K562 (cell line): Measurements from ENCODE around the gene RPLP2. TPM values are rescaled to one million over a fixed set of nuclear protein-coding genes. Genes with fewer than 3 reads are reported as not detected.

Experiments used
- CBFA2T2 ChIP-seq: fragments of 450-650 bp; conservative IDR thresholded peaks from 2 replicates; pipeline ENCODE4 v1.6.1; 2017; ENCODE audit warnings: mild to moderate bottlenecking
- ETV1 ChIP-seq: fragments of 450-650 bp; conservative IDR thresholded peaks from 2 replicates; pipeline ENCODE4 v1.6.1; 2016; ENCODE audit warnings: missing genetic modification characterization, control low read depth, low read depth, missing compliant biosample characterization
- FOXK2 ChIP-seq, 2 experiments: fragments of 450-650 bp; IDR thresholded peaks in 1 of 2; conservative IDR thresholded peaks in 1 of 2; 2 replicates each; pipeline ENCODE4 v1.6.1; 2016; ENCODE audit warnings: low read depth in 2 of 2, mild to moderate bottlenecking in 1 of 2
- FOXP1 ChIP-seq: sonication (generic); formaldehyde crosslinking; IDR thresholded peaks from 2 replicates; pipeline ENCODE4 v1.8.0; 2022; ENCODE audit warnings: mild to moderate bottlenecking, missing genetic modification reagents
- HDAC2 ChIP-seq: fragments of 450-650 bp; IDR thresholded peaks from 2 replicates; pipeline ENCODE4 v1.6.1; 2016; ENCODE audit warnings: mild to moderate bottlenecking
- KAT8 ChIP-seq: fragments of 450-650 bp; IDR thresholded peaks from 2 replicates; pipeline ENCODE4 v1.6.1; 2016; ENCODE audit warnings: low read depth, mild to moderate bottlenecking
- MAFF ChIP-seq: IDR thresholded peaks from 2 replicates; pipeline ENCODE4 v1.6.1; 2012; ENCODE audit warnings: low read length, improper control_type of control experiment
- POLR3G ChIP-seq: IDR thresholded peaks from 2 replicates; pipeline ENCODE4 v1.6.1; 2011; ENCODE audit not compliant: insufficient read length, insufficient replicate concordance; ENCODE audit errors: extremely low read depth
- RERE ChIP-seq: sonication (generic); formaldehyde crosslinking; IDR thresholded peaks from 2 replicates; pipeline ENCODE4 v1.8.0; 2023; ENCODE audit warnings: missing genetic modification reagents, mild to moderate bottlenecking, borderline replicate concordance
- REST ChIP-seq, 2 experiments: fragments of 450-650 bp; formaldehyde crosslinking in 1 of 2; IDR thresholded peaks; 2 replicates each; pipeline versions ENCODE4 v1.4.0 to v1.6.1; 2014 to 2020; ENCODE audit warnings: mild to moderate bottlenecking in 2 of 2, borderline replicate concordance in 1 of 2, low read depth in 1 of 2
- ZNF124 ChIP-seq: sonication (generic); formaldehyde crosslinking; IDR thresholded peaks from 2 replicates; pipeline ENCODE4 v1.8.1; 2022; ENCODE audit warnings: missing genetic modification reagents
- ZNF778 ChIP-seq: fragments of 450-650 bp; formaldehyde crosslinking; IDR thresholded peaks from 2 replicates; pipeline ENCODE4 v1.4.0; 2020; ENCODE audit warnings: mild to moderate bottlenecking, moderate library complexity
- polyA plus RNA-seq, 8 experiments: library from polyadenylated mRNA; depleted of rRNA in 4 of 8; stranded (reverse) in 5 of 8; unstranded in 3 of 8; fragments of >200 nt; fragmentation: Nextera tagmentation in 2 of 8; fragmentation: Illumina TruSeq in 1 of 8; extraction: Ambion mirVana in 2 of 8; extraction: Trizol in 1 of 8; gene quantifications; 2 replicates each; pipeline versions ENCODE4 v1.2.1 to v1.2.3, GENCODE V29; 2011 to 2014; ENCODE audit warnings: inconsistent platforms in 1 of 8, missing spikeins in 1 of 8
- total RNA-seq, 7 experiments: library from RNA; depleted of rRNA in 6 of 7; stranded (reverse); fragments of >200 nt in 6 of 7; fragmentation: Illumina TruSeq in 2 of 7; extraction: Trizol in 2 of 7; gene quantifications; 2 replicates each; pipeline versions ENCODE4 v1.2.1 to v1.2.3, GENCODE V29; 2011 to 2021; ENCODE audit warnings: low replicate concordance in 1 of 7

The RPLP2 gene
- total and polyA plus RNA-seq, 9 of the 15 experiments (the other 6 are each of a cell fraction or from before 2014, with no cell fraction given) = 528 to 3,807 (median 1,633) TPM

- TF ChIP-seq RERE (no peak), KAT8 (no peak), POLR3G (no peak), CBFA2T2 (no peak), FOXK2 (conservative IDR thresholded peaks at IDR 0.05 in 1 of 2, IDR thresholded peaks at IDR 0.05 in 1 of 2; ENCODE audit: low read depth in 2 of 2) (no peak), ZNF124 (CRISPR knock-in tag) (no peak), ZNF778 (no peak), ETV1 (tag) (no peak; the same call in 1 of the 2 replicates), FOXP1 (peak; percentile 79; the same call in 1 of the 2 replicates), HDAC2 (peak; percentile 30; the same call in 1 of the 2 replicates), REST (IDR thresholded peaks at IDR 0.05; ENCODE audit: borderline replicate concordance) (no peak), REST (CRISPR knock-in tag; IDR thresholded peaks at IDR 0.05; ENCODE audit: low read depth) (no peak), MAFF (no peak)
Observed at GRCh38 chr11:797296-798092, 12.3 kb upstream of the RPLP2 start (continued).
